ENCODE measurements around the gene CYB561.

Gene CYB561

DNA sequence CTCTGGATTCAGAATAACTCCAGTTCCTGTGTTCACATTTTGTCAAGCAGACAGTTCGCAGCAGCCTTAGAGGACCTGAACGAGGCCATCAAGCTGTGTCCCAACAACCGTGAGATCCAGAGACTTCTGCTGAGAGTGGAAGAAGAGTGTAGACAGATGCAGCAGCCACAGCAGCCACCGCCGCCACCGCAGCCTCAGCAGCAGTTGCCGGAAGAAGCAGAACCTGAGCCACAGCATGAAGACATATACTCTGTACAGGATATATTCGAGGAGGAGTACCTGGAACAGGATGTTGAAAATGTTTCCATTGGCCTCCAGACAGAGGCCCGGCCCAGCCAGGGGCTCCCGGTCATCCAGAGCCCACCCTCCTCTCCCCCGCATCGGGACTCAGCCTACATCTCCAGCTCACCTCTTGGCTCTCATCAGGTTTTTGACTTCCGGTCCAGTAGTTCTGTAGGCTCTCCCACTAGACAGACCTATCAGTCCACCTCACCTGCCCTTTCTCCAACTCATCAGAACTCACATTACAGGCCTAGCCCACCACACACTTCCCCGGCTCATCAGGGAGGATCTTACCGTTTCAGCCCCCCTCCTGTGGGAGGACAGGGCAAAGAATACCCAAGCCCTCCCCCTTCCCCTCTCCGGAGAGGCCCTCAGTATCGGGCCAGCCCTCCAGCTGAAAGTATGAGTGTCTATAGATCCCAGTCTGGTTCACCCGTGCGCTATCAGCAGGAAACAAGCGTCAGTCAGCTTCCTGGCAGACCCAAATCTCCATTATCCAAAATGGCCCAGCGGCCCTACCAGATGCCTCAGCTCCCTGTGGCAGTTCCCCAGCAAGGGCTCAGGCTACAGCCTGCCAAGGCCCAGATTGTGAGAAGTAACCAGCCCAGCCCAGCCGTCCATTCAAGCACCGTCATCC lies 25.9 kb downstream of the CYB561 start:
- Histone ChIP-seq H3K4me1 (no peaks in the 10 kb centered on the region), H3K9me3 (no peaks in the 10 kb centered on the region), H3K36me3 (peaks cover 0 to 45% (median 0%) of the 10 kb centered on the region in 3 donors), H3K4me3 (no peak overlapping the region), H3K27me3 (no peaks in the 10 kb centered on the region), H3K27ac (no peak overlapping the region)
- TF ChIP-seq, protein P1, sequence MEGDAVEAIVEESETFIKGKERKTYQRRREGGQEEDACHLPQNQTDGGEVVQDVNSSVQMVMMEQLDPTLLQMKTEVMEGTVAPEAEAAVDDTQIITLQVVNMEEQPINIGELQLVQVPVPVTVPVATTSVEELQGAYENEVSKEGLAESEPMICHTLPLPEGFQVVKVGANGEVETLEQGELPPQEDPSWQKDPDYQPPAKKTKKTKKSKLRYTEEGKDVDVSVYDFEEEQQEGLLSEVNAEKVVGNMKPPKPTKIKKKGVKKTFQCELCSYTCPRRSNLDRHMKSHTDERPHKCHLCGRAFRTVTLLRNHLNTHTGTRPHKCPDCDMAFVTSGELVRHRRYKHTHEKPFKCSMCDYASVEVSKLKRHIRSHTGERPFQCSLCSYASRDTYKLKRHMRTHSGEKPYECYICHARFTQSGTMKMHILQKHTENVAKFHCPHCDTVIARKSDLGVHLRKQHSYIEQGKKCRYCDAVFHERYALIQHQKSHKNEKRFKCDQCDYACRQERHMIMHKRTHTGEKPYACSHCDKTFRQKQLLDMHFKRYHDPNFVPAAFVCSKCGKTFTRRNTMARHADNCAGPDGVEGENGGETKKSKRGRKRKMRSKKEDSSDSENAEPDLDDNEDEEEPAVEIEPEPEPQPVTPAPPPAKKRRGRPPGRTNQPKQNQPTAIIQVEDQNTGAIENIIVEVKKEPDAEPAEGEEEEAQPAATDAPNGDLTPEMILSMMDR (IDR thresholded peaks at IDR 0.05): no peak
- DNase-seq: no peak
- intact Hi-C loops (cut with DNase I; ENCODE audit: low total_unique reads): no loop called here

DNA sequence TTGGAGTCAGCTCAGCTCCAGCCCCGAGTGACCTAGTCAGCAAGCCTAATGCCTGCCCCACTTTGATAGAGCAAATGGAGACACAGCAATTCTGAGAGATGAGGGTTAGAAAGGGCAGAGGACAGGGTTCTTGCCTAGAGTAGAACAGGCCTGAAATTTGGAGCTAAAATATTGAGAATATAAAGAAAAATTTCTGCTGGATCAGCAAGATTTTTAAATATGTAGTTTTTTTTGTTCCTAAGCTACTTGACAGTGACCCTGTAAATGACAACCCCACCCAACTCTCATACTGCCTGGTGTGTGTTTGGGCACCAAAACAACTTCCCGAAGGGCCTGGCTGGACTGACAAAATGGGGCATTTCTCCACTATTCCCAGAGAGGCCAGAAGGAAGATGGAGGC lies 26.7 kb downstream of the CYB561 start:
- Histone ChIP-seq H3K27ac (no peak overlapping the region), H3K27me3 (no peaks in the 10 kb centered on the region), H3K36me3 (peaks cover 0 to 46% (median 0%) of the 10 kb centered on the region in 3 donors), H3K4me1 (no peaks in the 10 kb centered on the region), H3K4me3 (no peak overlapping the region), H3K9me3 (no peaks in the 10 kb centered on the region)
- TF ChIP-seq, protein P1 (IDR thresholded peaks at IDR 0.05): no peak
- intact Hi-C loops (cut with DNase I; ENCODE audit: low total_unique reads): no loop called here
- DNase-seq: no peak

DNA sequence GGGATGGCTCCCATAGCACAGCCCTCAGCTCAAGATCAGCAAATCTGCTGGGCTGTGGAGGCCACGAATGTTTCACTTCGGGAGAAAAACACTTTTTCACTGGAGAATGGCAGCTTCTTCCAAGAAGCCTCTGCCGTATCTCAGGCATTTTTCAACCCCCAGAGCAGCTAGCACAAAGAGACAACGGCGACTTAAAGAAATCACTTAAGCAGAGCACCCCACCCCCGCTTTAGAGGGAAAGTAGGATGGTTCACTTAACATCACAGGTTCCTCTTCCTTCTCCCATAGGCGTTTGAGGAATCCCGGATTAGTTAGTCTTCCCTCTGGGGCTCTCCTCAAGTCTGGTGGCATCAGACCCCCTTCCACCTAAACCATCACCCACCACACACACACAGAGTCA lies 27.6 kb downstream of the CYB561 start:
- Histone ChIP-seq H3K4me1 (no peaks in the 10 kb centered on the region), H3K27ac (no peak overlapping the region), H3K27me3 (no peaks in the 10 kb centered on the region), H3K9me3 (no peaks in the 10 kb centered on the region), H3K4me3 (no peak overlapping the region), H3K36me3 (peaks cover 0 to 47% (median 2%) of the 10 kb centered on the region in 3 donors)
- intact Hi-C loops (cut with DNase I; ENCODE audit: low total_unique reads): no loop called here
- no peak for DNase-seq
- TF ChIP-seq, protein P1 (IDR thresholded peaks at IDR 0.05): no peak

DNA sequence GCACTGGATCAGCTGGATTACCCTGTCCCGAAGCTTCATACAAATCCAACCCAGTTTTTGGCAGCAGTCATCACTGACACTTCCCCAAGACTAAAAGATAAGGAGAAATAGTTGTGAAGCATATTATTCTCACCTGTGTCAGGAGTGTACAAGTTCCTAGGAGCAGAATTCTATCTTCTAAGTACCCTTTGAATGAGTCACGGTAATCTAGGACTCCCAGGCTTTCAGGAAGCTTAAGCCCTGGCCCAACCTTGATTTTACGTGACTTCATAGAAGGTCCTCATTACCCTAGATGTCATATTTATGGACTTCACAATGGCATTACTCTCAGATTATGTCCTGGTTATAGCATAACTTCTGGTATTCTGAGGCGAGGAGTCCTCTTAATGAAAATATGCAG lies 31.9 kb downstream of the CYB561 start:
- H3K36me3 ChIP-seq: peaks cover 0 to 51% (median 14%) of the 10 kb centered on the region in 3 donors
- DNase-seq: no peak
- intact Hi-C loops (cut with DNase I; ENCODE audit: low total_unique reads): no loop called here

DNA sequence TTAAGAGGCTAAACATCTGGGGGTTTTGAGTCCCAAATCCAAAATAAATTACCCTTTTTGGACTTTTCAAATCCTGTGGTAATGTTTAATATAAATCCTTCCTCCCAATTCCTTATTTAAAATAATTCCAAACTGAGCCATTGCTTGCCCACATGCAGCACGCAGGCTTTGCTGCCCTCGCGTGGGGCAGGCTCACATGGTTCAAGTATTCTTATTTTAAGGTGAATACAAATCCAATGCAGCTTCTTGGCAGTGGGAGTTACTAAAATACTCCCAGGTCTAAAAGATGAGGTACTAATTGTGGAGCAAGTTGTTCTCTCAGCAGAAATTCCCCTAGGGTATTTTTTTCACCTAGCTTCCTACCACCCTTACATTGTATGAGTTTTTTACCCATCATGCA lies 33.0 kb downstream of the CYB561 start:
- no peak overlapping the region for H3K4me3 ChIP-seq
- intact Hi-C loops (cut with DNase I; ENCODE audit: low total_unique reads): no loop called here
- H3K4me1 ChIP-seq: no peaks in the 10 kb centered on the region
- no peaks in the 10 kb centered on the region for H3K9me3 ChIP-seq
- H3K27ac ChIP-seq: no peak overlapping the region
- no peak for DNase-seq
- H3K27me3 ChIP-seq: no peaks in the 10 kb centered on the region
- TF ChIP-seq, protein P1 (IDR thresholded peaks at IDR 0.05): no peak
- H3K36me3 ChIP-seq: peaks cover 0 to 40% (median 14%) of the 10 kb centered on the region in 3 donors

More for the DNA sequence above, 31.9 kb downstream of the CYB561 start:
- TF ChIP-seq, protein P1 (IDR thresholded peaks at IDR 0.05): no peak
- no peaks in the 10 kb centered on the region for H3K27me3 ChIP-seq
- no peak overlapping the region for H3K27ac ChIP-seq
- H3K4me3 ChIP-seq: no peak overlapping the region
- H3K4me1 ChIP-seq: no peaks in the 10 kb centered on the region
- H3K9me3 ChIP-seq: no peaks in the 10 kb centered on the region

Measured in tibial artery (tissue), 4 donors.